GM12864 (cell line): ENCODE measurements around the gene HIBADH.
"Not testable (repeated sequence)": the region's sequence is repeated elsewhere in the genome, so short reads cannot be mapped to it uniquely, and the experiment has no call there.

ENCODE experiments used
- DNase-seq: peaks from one replicate; pipeline ENCODE4 v3.0.0-alpha.2; 2011; ENCODE audit warnings: low read depth
- H3K4me3 ChIP-seq: 2 replicates; pipeline ENCODE4 v1.5.1; 2011; ENCODE audit warnings: mild to moderate bottlenecking, low read depth, low read length, control low read depth
- CTCF ChIP-seq: IDR thresholded peaks from 2 replicates; pipeline ENCODE4 v1.5.1; 2011; ENCODE audit warnings: low read depth, mild to moderate bottlenecking, moderate library complexity, low read length, control low read depth, inconsistent platforms; ENCODE audit errors: missing control alignments

Gene HIBADH

GRCh38 chr7:27640884-27641574 is 21.7 kb downstream of the HIBADH start:
- no peak overlapping the region for H3K4me3 ChIP-seq
- no peak for DNase-seq
- no peak for TF ChIP-seq CTCF

- no peak overlapping the region for H3K4me3 ChIP-seq
- no peak for TF ChIP-seq CTCF
- DNase-seq, result no peak
Observed at GRCh38 chr7:27639851-27640250, 22.8 kb downstream of the HIBADH start.

GRCh38 chr7:27639048-27639447 is 23.6 kb downstream of the HIBADH start:
- not testable (repeated sequence) for H3K4me3 ChIP-seq, DNase-seq

GRCh38 chr7:27636326-27637006 is 26.2 kb downstream of the HIBADH start:
- DNase-seq, result no peak
- H3K4me3 ChIP-seq, result no peak overlapping the region
- TF ChIP-seq CTCF, result no peak

GRCh38 chr7:27635728-27636127 is 27.0 kb downstream of the HIBADH start:
- no peak overlapping the region for H3K4me3 ChIP-seq
- DNase-seq, result no peak
- TF ChIP-seq CTCF, result no peak

- no peak for DNase-seq
- no peak for TF ChIP-seq CTCF
- H3K4me3 ChIP-seq, result no peak overlapping the region
Observed at GRCh38 chr7:27634671-27635493, 27.8 kb downstream of the HIBADH start.

GRCh38 chr7:27633062-27633461 is 29.6 kb downstream of the HIBADH start:
- no peak for DNase-seq
- no peak for TF ChIP-seq CTCF
- no peak overlapping the region for H3K4me3 ChIP-seq
